ENCODE results near the gene KIF26B.
"Not testable (repeated sequence)": the region's sequence is repeated elsewhere in the genome, so short reads cannot be mapped to it uniquely, and the experiment has no call there.

The KIF26B gene

GRCh38 chr1:245397771-245398170 is 243.0 kb downstream of the KIF26B start:
- no peak for DNase-seq

- DNase-seq = no peak
Measured at GRCh38 chr1:245398180-245398579, 243.4 kb downstream of the KIF26B start.

- DNase-seq = no peak
Measured at GRCh38 chr1:245401881-245402587, 247.2 kb downstream of the KIF26B start.

- DNase-seq = not testable (repeated sequence)
Measured at GRCh38 chr1:245402998-245403397, 248.2 kb downstream of the KIF26B start.

- no peak for DNase-seq
Measured at GRCh38 chr1:245404527-245404926, 249.7 kb downstream of the KIF26B start.

GRCh38 chr1:245404952-245405351 is 250.2 kb downstream of the KIF26B start:
- DNase-seq = no peak

- DNase-seq = no peak
Measured at GRCh38 chr1:245406426-245406825, 251.6 kb downstream of the KIF26B start.

GRCh38 chr1:245407983-245408382 is 253.2 kb downstream of the KIF26B start:
- DNase-seq = no peak

GRCh38 chr1:245409341-245410195 is 254.8 kb downstream of the KIF26B start:
- DNase-seq = no peak

GRCh38 chr1:245411245-245412036 is 256.7 kb downstream of the KIF26B start:
- no peak for DNase-seq

- no peak for DNase-seq
Measured at GRCh38 chr1:245412306-245412705, 257.5 kb downstream of the KIF26B start.

- DNase-seq = no peak
Measured at GRCh38 chr1:245416781-245417180, 262.0 kb downstream of the KIF26B start.

- no peak for DNase-seq
Measured at GRCh38 chr1:245418077-245418476, 263.3 kb downstream of the KIF26B start.

- DNase-seq = no peak
Measured at GRCh38 chr1:245419461-245419978, 264.7 kb downstream of the KIF26B start.

- no peak for DNase-seq
Measured at GRCh38 chr1:245419989-245420388, 265.2 kb downstream of the KIF26B start.

- DNase-seq = no peak
Measured at GRCh38 chr1:245420926-245421325, 266.1 kb downstream of the KIF26B start.

GRCh38 chr1:245428681-245429080 is 273.9 kb downstream of the KIF26B start:
- no peak for DNase-seq

- no peak for DNase-seq
Measured at GRCh38 chr1:245431706-245432105, 276.9 kb downstream of the KIF26B start.

- DNase-seq = no peak
Measured at GRCh38 chr1:245432228-245432875, 277.6 kb downstream of the KIF26B start.

- no peak for DNase-seq
Measured at GRCh38 chr1:245433561-245433960, 278.8 kb downstream of the KIF26B start.

- DNase-seq = no peak
Measured at GRCh38 chr1:245434280-245434679, 279.5 kb downstream of the KIF26B start.

- DNase-seq = no peak
Measured at GRCh38 chr1:245436407-245436806, 281.6 kb downstream of the KIF26B start.
